Regular cardiac myocyte (primary cell): ENCODE data around the gene GMCL1. TPM values are rescaled to one million over a fixed set of nuclear protein-coding genes. Genes with fewer than 3 reads are reported as not detected.

Source experiments
- total RNA-seq: library from RNA; depleted of rRNA; stranded (reverse); fragments of >200 nt; gene quantifications from 2 replicates; pipeline ENCODE4 v1.2.3, GENCODE V29; 2014

The GMCL1 gene, protein sequence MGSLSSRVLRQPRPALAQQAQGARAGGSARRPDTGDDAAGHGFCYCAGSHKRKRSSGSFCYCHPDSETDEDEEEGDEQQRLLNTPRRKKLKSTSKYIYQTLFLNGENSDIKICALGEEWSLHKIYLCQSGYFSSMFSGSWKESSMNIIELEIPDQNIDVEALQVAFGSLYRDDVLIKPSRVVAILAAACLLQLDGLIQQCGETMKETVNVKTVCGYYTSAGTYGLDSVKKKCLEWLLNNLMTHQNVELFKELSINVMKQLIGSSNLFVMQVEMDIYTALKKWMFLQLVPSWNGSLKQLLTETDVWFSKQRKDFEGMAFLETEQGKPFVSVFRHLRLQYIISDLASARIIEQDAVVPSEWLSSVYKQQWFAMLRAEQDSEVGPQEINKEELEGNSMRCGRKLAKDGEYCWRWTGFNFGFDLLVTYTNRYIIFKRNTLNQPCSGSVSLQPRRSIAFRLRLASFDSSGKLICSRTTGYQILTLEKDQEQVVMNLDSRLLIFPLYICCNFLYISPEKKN
- 9.6 and 12.5 TPM in 2 replicates for total RNA-seq

DNA sequence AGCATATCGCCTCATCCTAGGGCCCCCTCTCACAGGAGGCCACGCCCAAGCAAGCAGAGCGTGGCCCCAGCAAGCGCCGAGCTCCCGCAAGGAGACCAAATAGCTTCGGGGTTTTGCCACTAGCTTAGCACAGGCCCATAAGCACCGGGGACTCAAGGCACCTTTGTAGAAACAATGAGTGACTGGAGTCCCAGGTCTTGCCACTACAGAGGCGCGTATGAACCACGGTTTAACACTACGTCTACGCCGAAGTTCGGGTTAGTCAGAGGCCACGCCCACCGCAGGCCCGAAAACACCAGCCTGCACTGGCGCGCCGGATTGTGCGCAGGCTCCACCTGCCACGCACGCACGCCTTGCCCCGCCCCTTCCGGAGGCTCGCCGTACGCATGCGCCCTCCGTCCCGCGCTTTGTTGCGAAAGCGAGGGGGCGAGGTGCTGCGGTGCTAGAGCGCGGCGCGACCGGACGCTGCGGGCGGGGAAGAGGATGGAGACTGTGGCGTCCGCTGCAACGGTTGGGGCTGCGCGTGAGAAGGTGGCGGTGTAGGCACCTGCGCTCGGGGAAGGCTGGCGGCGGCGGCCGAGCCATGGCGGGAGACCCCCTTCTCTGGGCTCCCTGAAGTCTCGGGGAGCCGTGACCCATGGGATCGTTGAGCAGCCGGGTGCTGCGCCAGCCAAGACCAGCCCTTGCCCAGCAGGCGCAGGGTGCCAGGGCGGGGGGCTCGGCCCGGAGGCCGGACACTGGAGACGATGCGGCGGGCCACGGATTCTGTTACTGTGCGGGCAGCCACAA is at the start of gene GMCL1:
GMCL1 (plus strand) TSS at position 405 of the 789 bp plus-strand sequence; CDS start at position 638, 233 bp downstream.

DNA sequence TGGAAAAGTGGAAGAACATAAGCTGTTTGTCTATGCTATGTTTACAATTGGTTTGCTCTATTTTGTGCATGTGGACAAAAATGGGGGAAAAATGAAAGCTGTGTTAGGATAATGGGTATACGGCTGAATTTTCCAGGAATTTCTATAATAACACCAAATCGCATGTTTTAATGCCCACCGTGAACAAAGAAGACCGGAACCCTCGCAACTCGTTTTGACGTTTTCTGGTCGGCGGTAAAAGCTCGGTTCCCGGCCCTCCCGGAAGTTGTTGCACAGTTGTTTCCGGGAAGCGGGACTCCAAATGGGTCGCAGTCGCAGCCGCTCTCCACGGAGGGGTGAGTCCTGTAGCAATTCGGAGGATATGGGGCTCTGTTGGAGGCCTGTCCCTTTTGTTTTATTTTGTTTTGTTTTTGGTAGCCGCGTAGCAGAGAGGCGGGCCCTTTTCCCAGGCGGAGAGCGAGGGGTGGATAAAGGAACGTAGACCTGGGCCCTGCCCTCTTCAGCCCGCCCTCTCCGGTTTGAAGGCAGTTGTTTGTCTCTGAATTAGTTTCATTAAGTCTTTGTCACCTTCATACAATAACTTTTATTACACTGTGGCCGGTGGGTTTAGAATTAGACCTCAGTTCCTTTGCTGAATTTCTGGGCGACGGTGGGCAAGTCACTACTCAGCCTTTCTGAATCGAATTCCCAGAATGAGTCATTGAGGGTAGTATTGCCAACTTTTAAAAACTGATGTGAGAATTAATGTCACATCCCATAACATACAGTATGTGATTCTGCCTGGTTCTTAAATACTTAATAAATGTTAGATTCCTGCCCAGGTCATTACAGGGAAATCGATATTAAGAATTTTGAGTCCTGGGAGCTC is 64.5 kb downstream of the GMCL1 start, which contains the start of gene SNRNP27:
SNRNP27 (plus strand) TSS at position 273 of the 868 bp plus-strand sequence; CDS start at position 302, 29 bp downstream.

DNA sequence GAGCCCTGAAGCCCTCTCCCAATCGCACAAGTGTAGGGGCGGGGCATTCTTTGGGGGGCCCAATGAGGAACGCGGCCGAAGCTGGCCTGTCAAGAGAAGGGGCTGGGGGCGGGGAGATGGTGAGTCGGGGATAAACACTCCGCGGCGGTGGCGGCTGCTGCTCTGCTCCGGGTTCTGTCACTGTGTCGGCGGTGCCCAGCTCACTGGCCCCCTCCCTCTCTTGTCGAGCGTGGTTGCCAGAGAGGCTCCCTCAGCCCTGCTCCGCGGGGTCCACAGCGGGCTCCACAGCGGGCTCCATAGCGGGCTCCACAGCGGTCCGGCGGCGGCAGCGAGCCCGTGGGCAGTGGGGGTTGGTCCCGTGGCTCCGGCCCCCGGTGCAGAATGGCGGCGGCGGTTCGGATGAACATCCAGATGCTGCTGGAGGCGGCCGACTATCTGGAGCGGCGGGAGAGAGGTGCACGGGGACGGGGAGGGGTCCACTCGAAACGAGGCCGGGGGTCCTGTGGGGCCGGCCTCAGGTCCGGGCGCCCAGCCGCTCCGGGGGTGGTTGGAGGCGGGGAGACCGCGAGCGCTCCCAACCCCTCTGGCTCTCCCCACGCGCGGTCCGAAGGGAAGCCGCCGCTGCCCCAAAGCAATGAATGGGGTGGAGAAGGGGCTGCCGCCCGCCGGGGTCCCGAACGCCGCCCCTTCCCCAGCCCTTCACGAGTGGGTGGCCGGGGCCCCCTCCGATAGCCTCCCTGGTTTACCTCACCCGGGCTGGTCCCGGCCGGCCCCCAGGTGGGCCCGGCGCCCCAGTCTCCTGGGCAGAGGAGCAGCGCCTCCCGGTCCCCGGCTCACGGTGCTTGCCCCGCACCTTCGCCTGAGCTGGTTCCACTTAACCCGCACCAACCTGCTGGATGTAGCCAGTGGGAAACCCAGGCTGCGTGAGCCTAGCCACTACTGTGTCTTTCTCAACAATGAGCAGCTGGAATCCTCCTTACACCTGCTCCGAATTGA is 85.8 kb downstream of the GMCL1 start, which contains the start of gene MXD1:
MXD1 (plus strand) TSS at position 160 of the 996 bp plus-strand sequence; CDS start at position 382, 222 bp downstream.

Other genes with a start within 250 kb of the GMCL1 start
- gene AAK1, start 185.9 kb upstream of the GMCL1 start, total RNA-seq: 19.4 and 21.1 TPM in 2 replicates
- gene ANXA4, start 87.5 kb upstream of the GMCL1 start, total RNA-seq: 43.1 and 74.6 TPM in 2 replicates
- gene SNRNP27, start 64.3 kb downstream of the GMCL1 start, total RNA-seq: 60.3 and 71.3 TPM in 2 replicates
- 5.0 and 6.5 TPM in 2 replicates for gene MXD1, start 85.4 kb downstream of the GMCL1 start, total RNA-seq
- gene ASPRV1, start 132.0 kb downstream of the GMCL1 start, total RNA-seq: under 0.01 and 0.56 TPM in 2 replicates